HG03175 (cell line): Measurements from ENCODE around the gene ARL15.
"Not testable (repeated sequence)": the region's sequence is repeated elsewhere in the genome, so short reads cannot be mapped to it uniquely, and the experiment has no call there.

ENCODE experiments used
- ATAC-seq: cut with Tn5 transposase; IDR thresholded peaks from one replicate; pipeline ENCODE4 v1.9.1; 2021; ENCODE audit warnings: mild to moderate bottlenecking, moderate library complexity; ENCODE audit not compliant: unreplicated experiment

The ARL15 gene

DNA sequence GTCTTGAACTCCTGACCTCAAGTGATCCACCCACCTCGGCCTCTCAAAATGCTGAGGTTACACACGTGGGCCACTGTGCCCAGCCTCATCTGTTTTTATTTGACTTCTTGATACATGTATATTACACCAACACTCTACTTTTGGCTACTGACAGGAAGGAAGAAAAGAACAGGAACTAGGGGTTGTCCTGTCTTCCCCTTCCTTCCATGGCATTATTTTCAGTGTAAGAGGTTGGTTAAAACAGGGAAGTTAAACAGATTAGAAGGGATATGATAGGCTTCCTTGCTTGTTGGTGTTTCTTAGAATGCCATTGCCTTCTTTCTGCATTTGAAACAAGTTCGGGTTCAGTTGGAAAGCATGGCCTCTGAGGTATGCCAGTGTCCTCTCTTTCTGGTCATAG lies 437.1 kb downstream of the ARL15 start:
- no peak for ATAC-seq

DNA sequence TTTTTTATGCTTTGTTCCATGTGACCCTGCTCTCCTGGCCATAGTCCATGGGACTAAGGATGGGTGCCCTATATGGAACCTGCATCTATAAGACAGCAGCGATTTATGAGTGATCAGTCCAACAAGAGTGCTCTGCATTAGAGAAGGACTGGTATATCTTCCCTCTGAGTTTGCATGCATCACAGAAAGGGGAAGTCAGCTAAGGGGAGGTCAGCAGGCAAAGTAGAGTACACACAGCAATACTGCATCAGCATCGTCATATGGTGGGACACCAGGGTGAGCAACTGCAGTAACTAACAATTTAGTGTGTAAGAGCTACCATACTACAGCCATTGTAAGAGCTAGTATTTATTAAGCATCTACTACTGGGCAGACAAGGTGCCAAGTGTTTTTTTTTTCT lies 438.6 kb downstream of the ARL15 start:
- ATAC-seq, result no peak

DNA sequence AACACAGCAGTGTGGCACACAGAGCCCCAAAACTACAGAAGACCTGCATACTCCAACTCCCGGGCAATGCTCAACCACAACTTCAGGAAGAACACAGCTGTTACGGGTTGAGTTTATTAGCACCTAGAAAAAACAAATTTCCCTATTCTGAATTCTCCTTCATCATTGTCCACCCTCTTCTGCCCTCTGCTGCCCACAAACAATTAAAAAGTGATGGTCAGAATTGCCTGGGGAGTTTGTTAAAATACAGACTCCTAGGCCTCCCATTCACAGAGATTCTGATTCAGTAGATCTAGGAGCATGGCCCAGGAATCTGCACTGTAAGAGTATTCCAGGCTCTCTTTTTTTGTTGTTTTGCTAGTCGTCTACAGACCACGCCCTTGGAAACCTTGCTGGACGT lies 439.3 kb downstream of the ARL15 start:
- ATAC-seq, result no peak

DNA sequence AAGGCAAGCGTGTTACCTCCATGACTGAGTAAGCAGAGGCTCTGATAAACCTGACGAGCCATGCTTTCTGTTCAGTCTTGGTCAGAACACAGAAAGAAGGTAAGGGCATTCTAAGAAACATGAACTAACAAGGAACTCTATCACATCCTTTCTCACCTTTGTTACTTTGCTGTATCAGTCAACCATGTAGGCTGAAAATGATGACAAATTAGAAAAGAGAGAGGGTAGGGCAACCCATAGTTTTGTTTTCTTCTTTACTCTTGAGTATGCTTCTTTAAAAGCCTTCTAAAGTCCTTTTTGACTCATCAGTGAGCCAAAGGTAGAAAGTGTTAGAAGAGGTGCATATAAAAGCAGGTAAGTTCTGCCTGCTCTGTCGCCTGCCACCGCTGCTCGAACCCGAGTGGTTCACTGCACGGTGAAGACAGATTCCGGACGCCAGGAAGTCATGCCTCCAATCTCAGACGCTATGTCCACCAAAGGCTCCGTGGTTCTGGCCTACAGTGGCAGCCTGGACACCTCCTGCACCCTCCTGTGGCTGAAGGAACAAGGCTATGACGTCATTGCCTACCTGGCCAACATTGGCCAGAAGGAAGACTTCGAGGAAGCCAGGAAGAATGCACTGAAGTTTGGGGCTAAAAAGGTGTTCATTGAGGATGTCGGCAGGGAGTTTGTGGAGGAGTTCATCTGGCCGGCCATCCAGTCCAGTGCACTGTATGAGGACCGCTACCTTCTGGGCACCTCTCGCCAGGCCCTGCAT lies 451.5 kb downstream of the ARL15 start:
- ATAC-seq, result no peak

DNA sequence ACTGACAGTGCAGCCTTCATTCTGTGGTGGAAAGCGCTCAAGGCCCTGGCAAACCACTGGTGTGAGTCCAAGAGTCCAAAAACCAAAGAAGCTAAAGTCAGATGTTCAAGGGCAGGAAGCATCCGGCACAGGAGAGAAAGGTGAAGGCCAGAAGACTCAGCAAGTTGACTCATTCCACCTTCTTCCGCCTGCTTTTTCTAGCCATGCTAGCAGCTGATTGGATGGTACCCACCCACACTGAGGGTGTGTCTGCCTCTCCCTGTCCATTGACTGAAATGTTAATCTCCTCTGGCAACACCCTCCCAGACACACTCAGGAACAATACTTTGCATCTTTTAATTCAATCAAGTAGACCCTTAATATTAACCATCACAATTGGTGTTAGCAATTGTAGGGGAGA lies 453.9 kb downstream of the ARL15 start:
- ATAC-seq, result no peak

DNA sequence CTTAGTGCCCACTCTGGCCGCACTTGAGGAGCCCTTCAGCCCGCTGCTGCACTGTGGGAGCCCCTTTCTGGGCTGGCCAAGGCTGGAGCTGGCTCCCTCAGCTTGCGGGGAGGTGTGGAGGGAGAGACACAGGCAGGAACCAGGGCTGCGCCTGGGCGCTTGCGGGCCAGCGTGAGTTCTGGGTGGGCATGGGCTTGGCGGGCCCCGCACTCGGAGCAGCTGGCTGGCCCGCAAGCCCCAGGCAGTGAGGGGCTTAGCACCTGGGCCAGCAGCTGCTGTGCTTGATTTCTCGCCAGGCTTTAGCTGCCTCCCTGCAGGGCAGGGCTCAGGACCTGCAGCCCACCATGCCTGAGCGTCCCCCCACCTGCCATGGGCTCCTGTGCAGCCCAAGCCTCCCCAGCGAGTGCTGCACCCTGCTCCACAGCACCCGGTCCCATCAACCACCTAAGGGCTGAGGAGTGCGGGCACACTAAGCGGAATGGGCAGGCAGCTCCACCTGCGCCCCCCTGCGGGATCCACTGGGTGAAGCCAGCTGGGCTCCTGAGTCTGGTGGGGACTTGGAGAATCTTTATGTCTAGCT lies 473.4 kb downstream of the ARL15 start:
- ATAC-seq, result not testable (repeated sequence)

DNA sequence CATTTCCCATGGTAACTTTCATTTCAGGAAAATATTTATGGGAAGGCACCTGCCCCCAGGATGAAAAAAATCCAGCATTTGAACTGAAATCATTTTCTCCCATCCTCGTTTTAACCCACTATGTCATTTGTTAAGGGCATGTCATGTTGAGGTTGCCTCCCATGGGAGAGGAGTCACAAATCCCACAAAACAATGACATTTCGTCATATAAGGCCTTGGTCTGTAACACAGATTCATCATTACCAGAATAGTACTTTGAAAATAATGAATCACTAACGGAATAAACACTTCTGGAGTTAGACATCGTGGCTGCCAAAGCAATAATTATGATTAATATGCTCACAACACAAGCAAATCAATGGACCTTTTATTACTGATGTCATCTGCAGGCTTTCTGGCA lies 475.9 kb downstream of the ARL15 start:
- ATAC-seq, result no peak
